Neutrophil (primary cell): ENCODE data around the gene NFIB.

Experiments
- H3K27ac ChIP-seq: fragments of 200-600 bp; sonication (generic); 2 replicates; pipeline ENCODE4 v1.5.1; 2016; ENCODE audit warnings: mild to moderate bottlenecking, moderate library complexity
- H3K27me3 ChIP-seq: fragments of 200-600 bp; sonication (generic); 2 replicates; pipeline ENCODE4 v1.6.0; 2016; ENCODE audit warnings: mild to moderate bottlenecking
- H3K36me3 ChIP-seq: fragments of 200-600 bp; sonication (generic); 2 replicates; pipeline ENCODE4 v1.5.1; 2017
- H3K4me1 ChIP-seq, 2 experiments: fragments of 200-600 bp in 1 of 2; sonication (generic) in 1 of 2; 1 replicate in 1 of 2; 2 replicates in 1 of 2; pipeline versions ENCODE4 v1.5.1 to v1.6.1; 2013 to 2016; ENCODE audit warnings: low read depth in 1 of 2, low read length in 1 of 2, mild to moderate bottlenecking in 1 of 2, moderate library complexity in 1 of 2; ENCODE audit not compliant: control insufficient read depth in 1 of 2, insufficient read depth in 1 of 2
- H3K4me3 ChIP-seq, 2 experiments: fragments of 200-600 bp in 1 of 2; sonication (generic) in 1 of 2; 1 replicate in 1 of 2; 2 replicates in 1 of 2; pipeline ENCODE4 v1.5.1; 2013 to 2016; ENCODE audit warnings: low read depth in 1 of 2, low read length in 1 of 2, mild to moderate bottlenecking in 1 of 2, moderate library complexity in 1 of 2
- H3K9me3 ChIP-seq: fragments of 200-600 bp; sonication (generic); 2 replicates; pipeline ENCODE4 v1.5.1; 2016
- TF ChIP-seq, protein P1 (sequence below): fragments of 200-600 bp; sonication (generic); IDR thresholded peaks from 2 replicates; pipeline ENCODE4 v1.5.1; 2016; ENCODE audit warnings: antibody characterized with exemption

Gene NFIB

GRCh38 chr9:14151451-14151850 is 162.5 kb downstream of the NFIB start:
- no peaks in the 10 kb centered on the region for H3K36me3 ChIP-seq
- TF ChIP-seq, protein P1, sequence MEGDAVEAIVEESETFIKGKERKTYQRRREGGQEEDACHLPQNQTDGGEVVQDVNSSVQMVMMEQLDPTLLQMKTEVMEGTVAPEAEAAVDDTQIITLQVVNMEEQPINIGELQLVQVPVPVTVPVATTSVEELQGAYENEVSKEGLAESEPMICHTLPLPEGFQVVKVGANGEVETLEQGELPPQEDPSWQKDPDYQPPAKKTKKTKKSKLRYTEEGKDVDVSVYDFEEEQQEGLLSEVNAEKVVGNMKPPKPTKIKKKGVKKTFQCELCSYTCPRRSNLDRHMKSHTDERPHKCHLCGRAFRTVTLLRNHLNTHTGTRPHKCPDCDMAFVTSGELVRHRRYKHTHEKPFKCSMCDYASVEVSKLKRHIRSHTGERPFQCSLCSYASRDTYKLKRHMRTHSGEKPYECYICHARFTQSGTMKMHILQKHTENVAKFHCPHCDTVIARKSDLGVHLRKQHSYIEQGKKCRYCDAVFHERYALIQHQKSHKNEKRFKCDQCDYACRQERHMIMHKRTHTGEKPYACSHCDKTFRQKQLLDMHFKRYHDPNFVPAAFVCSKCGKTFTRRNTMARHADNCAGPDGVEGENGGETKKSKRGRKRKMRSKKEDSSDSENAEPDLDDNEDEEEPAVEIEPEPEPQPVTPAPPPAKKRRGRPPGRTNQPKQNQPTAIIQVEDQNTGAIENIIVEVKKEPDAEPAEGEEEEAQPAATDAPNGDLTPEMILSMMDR: no peak
- no peaks in the 10 kb centered on the region for H3K4me1 ChIP-seq

GRCh38 chr9:14148501-14149103 is 165.3 kb downstream of the NFIB start:
- Histone ChIP-seq H3K4me1 (no peaks in the 10 kb centered on the region), H3K36me3 (no peaks in the 10 kb centered on the region), H3K4me3 (no peak overlapping the region), H3K9me3 (no peaks in the 10 kb centered on the region), H3K27ac (no peak overlapping the region), H3K27me3 (no peaks in the 10 kb centered on the region)
- TF ChIP-seq, protein P1: no peak

More at GRCh38 chr9:14151451-14151850, 162.5 kb downstream of the NFIB start:
- Histone ChIP-seq H3K27me3 (no peaks in the 10 kb centered on the region), H3K27ac (no peak overlapping the region), H3K9me3 (no peaks in the 10 kb centered on the region), H3K4me3 (no peak overlapping the region)

DNA sequence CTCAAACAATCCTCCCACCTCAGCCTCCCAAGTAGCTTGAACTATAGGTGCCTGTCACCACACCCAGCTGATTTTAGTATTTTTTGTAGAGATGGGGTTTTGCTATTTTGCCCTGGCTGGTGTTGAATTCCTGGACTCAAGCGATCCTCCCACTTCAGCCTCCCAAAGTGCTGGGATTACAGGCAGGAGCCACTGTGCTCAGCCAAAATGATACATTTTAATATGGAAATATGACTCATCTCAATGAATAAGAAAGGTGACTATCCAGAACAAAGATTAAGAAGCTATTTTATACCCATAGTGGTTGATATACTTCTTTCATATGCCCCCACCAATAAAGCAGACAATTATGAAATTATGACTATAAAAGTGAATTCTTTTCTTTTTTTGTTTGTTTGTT is 166.2 kb downstream of the NFIB start:
- Histone ChIP-seq H3K27me3 (no peaks in the 10 kb centered on the region), H3K9me3 (no peaks in the 10 kb centered on the region)
- TF ChIP-seq, protein P1: no peak

GRCh38 chr9:14146201-14146874 is 167.6 kb downstream of the NFIB start:
- H3K27me3 ChIP-seq: no peaks in the 10 kb centered on the region
- H3K4me3 ChIP-seq: no peak overlapping the region
- H3K4me1 ChIP-seq: no peaks in the 10 kb centered on the region
- TF ChIP-seq, protein P1: no peak
- no peaks in the 10 kb centered on the region for H3K9me3 ChIP-seq
- no peak overlapping the region for H3K27ac ChIP-seq
- no peaks in the 10 kb centered on the region for H3K36me3 ChIP-seq

More for the DNA sequence above, 166.2 kb downstream of the NFIB start:
- Histone ChIP-seq H3K27ac (no peak overlapping the region), H3K4me1 (no peaks in the 10 kb centered on the region), H3K36me3 (no peaks in the 10 kb centered on the region), H3K4me3 (no peak overlapping the region)

GRCh38 chr9:14144215-14144614 is 169.7 kb downstream of the NFIB start:
- Histone ChIP-seq H3K4me1 (no peaks in the 10 kb centered on the region), H3K27me3 (no peaks in the 10 kb centered on the region), H3K9me3 (no peaks in the 10 kb centered on the region), H3K4me3 (no peak overlapping the region), H3K36me3 (no peaks in the 10 kb centered on the region), H3K27ac (no peak overlapping the region)
- TF ChIP-seq, protein P1: no peak
